ENCODE data around the gene SLC8A1. TPM values are rescaled to one million over a fixed set of nuclear protein-coding genes. Genes with fewer than 3 reads are reported as not detected.
A peak's percentile ranks its signal among the peaks of the same experiment; 100 is the strongest.

Gene SLC8A1
- total and polyA plus RNA-seq, 2 donors (not counting 1 experiment from before 2014, with no cell fraction given), result 0.07 to 0.20 TPM

GRCh38 chr2:40283111-40283909 lies 168.6 kb downstream of the SLC8A1 start:
- no peaks in the 10 kb centered on the region for H4K20me1 ChIP-seq (ENCODE audit: control insufficient read depth, insufficient read depth, low read length, poor library complexity, severe bottlenecking)
- DNase-seq (no peak), ATAC-seq (ENCODE audit: low read depth) (no peak)
- 81% methylated on average over 3 of the region's 7 CpGs for WGBS (ENCODE audit: insufficient coverage)
- Mint-ChIP-seq H3K27ac (no peak overlapping the region), H3K27me3 (no peaks in the 10 kb centered on the region), H3K9me3 (ENCODE audit: insufficient read depth) (no peaks in the 10 kb centered on the region), H3K4me3 (no peak overlapping the region), H3K4me1 (peaks cover 31% of the 10 kb centered on the region)
- H3K4me1 ChIP-seq (ENCODE audit: control insufficient read depth in 2 of 2, insufficient read depth in 2 of 2, low read length in 2 of 2), result peaks cover 16 to 26% of the 10 kb centered on the region in 2 donors
- H3K27ac ChIP-seq (ENCODE audit: low read length in 2 of 2), result no peak overlapping the region
- no peaks in the 10 kb centered on the region for H3K9me3 ChIP-seq (ENCODE audit: control extremely low read depth in 1 of 3, control insufficient read depth in 2 of 3, insufficient read depth in 1 of 3, low read length in 2 of 3)
- H3K27me3 ChIP-seq (replicated peaks in 1 of 4; ENCODE audit: control extremely low read depth in 1 of 4, control insufficient read depth in 3 of 4, insufficient read depth in 4 of 4, low read length in 3 of 4), result no peaks in the 10 kb centered on the region
- no peak overlapping the region for H3K4me2 ChIP-seq (replicated peaks; ENCODE audit: low read depth, low read length, poor library complexity, severe bottlenecking)
- H3K9ac ChIP-seq (ENCODE audit: low read length), result no peak overlapping the region
- intact Hi-C loops (cut with micrococcal nuclease), result no loop called here
- no peaks in the 10 kb centered on the region for H3K36me3 ChIP-seq (replicated peaks in 1 of 2; ENCODE audit: control extremely low read depth in 1 of 2, control insufficient read depth in 1 of 2, extremely low read depth in 1 of 2, insufficient read depth in 2 of 2, low read length in 1 of 2)
- no peak for TF ChIP-seq EZH2 (IDR thresholded peaks at IDR 0.05; ENCODE audit: borderline replicate concordance, insufficient read depth, low read depth, low read length, poor library complexity, severe bottlenecking)
- no peak for TF ChIP-seq CTCF (IDR thresholded peaks at IDR 0.05)
- H2AFZ ChIP-seq (ENCODE audit: insufficient read depth, low read depth, low read length, poor library complexity, severe bottlenecking), result peak overlapping the region; percentile 30
- POLR2A ChIA-PET, result no interaction called here
- no peaks in the 10 kb centered on the region for H3K79me2 ChIP-seq (ENCODE audit: control insufficient read depth, insufficient read depth, low read length)
- CTCF ChIA-PET, result no interaction called here
- H3K4me3 ChIP-seq (ENCODE audit: control extremely low read depth in 1 of 5, extremely low read depth in 1 of 5, insufficient read depth in 1 of 5, low read depth in 2 of 5, low read length in 4 of 5), result no peak overlapping the region

- CTCF ChIA-PET, result interaction anchor here (1.3 kb wide), 1 partner anchor 39 kb away, joined by 5 read pairs; no protein-coding TSS in a partner anchor
- peak overlapping the region; percentile 30 for H2AFZ ChIP-seq (ENCODE audit: insufficient read depth, low read depth, low read length, poor library complexity, severe bottlenecking)
These were observed 169.5 kb downstream of the SLC8A1 start for GRCh38 chr2:40282428-40282827.

More at GRCh38 chr2:40282428-40282827, 169.5 kb downstream of the SLC8A1 start:
- H3K79me2 ChIP-seq (ENCODE audit: control insufficient read depth, insufficient read depth, low read length), result no peaks in the 10 kb centered on the region
- peak overlapping the region; percentile 63 for H3K4me2 ChIP-seq (replicated peaks; ENCODE audit: low read depth, low read length, poor library complexity, severe bottlenecking)
- peaks cover 16 to 26% of the 10 kb centered on the region in 2 donors for H3K4me1 ChIP-seq (ENCODE audit: control insufficient read depth in 2 of 2, insufficient read depth in 2 of 2, low read length in 2 of 2)
- TF ChIP-seq CTCF (IDR thresholded peaks at IDR 0.05) (no peak), EZH2 (IDR thresholded peaks at IDR 0.05; ENCODE audit: borderline replicate concordance, insufficient read depth, low read depth, low read length, poor library complexity, severe bottlenecking) (no peak)
- Mint-ChIP-seq H3K9me3 (ENCODE audit: insufficient read depth) (no peaks in the 10 kb centered on the region), H3K27me3 (no peaks in the 10 kb centered on the region), H3K27ac (no peak overlapping the region), H3K4me1 (peaks cover 31% of the 10 kb centered on the region), H3K4me3 (peak overlapping the region; percentile 80)
- H3K27me3 ChIP-seq (replicated peaks in 1 of 4; ENCODE audit: control extremely low read depth in 1 of 4, control insufficient read depth in 3 of 4, insufficient read depth in 4 of 4, low read length in 3 of 4), result no peaks in the 10 kb centered on the region
- POLR2A ChIA-PET, result no interaction called here
- H3K4me3 ChIP-seq (ENCODE audit: control extremely low read depth in 1 of 5, extremely low read depth in 1 of 5, insufficient read depth in 1 of 5, low read depth in 2 of 5, low read length in 4 of 5), result peak overlapping the region; percentile 10 to 57 (median 35)
- peak overlapping the region; percentile 50 for H3K9ac ChIP-seq (ENCODE audit: low read length)
- DNase-seq (no peak), ATAC-seq (ENCODE audit: low read depth) (no peak)
- H3K9me3 ChIP-seq (ENCODE audit: control extremely low read depth in 1 of 3, control insufficient read depth in 2 of 3, insufficient read depth in 1 of 3, low read length in 2 of 3), result no peaks in the 10 kb centered on the region
- H3K27ac ChIP-seq (ENCODE audit: low read length in 2 of 2), result no peak overlapping the region
- no peaks in the 10 kb centered on the region for H4K20me1 ChIP-seq (ENCODE audit: control insufficient read depth, insufficient read depth, low read length, poor library complexity, severe bottlenecking)
- intact Hi-C loops (cut with micrococcal nuclease), result no loop called here
- WGBS (ENCODE audit: insufficient coverage), result 0% methylated on average over 5 of the region's 7 CpGs
- no peaks in the 10 kb centered on the region for H3K36me3 ChIP-seq (replicated peaks in 1 of 2; ENCODE audit: control extremely low read depth in 1 of 2, control insufficient read depth in 1 of 2, extremely low read depth in 1 of 2, insufficient read depth in 2 of 2, low read length in 1 of 2)

Measured in B cell (primary cell).